HG03432 (cell line): ENCODE results near the gene PFKP.
"Not testable (repeated sequence)": the region's sequence is repeated elsewhere in the genome, so short reads cannot be mapped to it uniquely, and the experiment has no call there.

Experiments
- ATAC-seq: cut with Tn5 transposase; IDR thresholded peaks from one replicate; pipeline ENCODE4 v1.9.1; 2021; ENCODE audit warnings: mild to moderate bottlenecking, moderate library complexity; ENCODE audit not compliant: unreplicated experiment

The PFKP gene

GRCh38 chr10:3148041-3148440, 80.7 kb downstream of the PFKP start:
- ATAC-seq = no peak

GRCh38 chr10:3148994-3149393, 81.6 kb downstream of the PFKP start:
- ATAC-seq = no peak

DNA sequence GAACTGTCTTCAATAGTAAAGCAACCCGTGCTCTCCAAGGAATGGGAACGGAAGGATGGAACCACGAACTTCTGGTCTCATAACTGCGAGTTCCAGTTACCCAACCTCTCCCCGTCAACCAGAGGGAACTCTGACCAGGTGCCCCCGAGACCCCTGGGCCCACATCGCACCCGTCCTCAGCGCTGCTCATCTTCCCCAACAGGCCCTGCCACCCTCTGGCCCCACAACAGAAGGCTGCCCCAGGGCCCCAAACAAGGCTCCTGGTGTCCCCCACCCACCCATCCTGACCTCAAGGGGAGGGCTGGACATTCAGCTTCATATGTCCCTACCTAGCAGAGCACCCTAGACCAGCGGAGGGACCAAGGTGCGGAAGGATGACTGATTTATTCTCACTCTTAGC, 82.6 kb downstream of the PFKP start:
- ATAC-seq = no peak

DNA sequence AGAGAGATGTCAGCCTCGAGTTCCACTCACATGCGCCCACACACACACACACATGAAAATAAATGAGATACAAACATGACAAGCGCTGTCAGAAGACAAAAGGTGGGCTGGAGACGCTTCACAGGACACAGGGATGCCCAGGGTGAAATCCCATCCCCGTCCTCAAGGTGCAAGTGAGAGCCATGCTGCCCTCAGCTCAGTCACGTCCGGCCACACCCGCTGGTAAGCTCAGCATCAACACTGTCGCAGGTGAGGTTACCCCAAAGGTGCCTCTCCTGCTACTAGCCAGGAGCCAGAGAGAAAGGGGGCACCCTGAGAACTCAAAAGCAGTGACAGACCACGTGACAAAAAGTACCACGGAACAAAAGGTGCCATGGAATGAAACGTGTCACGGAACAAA, 83.0 kb downstream of the PFKP start:
- no peak for ATAC-seq

DNA sequence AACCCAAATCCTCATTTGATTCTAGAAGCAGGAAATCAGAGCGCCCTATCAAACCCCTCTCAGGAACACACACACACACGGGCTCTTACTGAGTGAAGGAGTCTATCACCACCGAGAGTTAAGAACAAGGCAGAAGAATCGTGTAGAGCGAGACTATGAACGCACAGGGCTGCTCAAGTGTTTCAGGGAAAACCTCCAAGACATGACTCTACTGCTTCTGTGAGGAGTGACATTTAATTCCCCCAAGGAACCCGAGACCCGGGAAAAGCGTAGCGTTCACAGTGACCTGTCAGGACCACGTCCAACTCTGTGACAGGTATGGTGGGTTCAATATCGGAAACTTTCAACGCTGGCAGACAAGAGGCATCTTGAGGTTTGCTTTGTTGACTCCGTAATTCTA, 83.6 kb downstream of the PFKP start:
- no peak for ATAC-seq

GRCh38 chr10:3151889-3152565, 84.7 kb downstream of the PFKP start:
- no peak for ATAC-seq

DNA sequence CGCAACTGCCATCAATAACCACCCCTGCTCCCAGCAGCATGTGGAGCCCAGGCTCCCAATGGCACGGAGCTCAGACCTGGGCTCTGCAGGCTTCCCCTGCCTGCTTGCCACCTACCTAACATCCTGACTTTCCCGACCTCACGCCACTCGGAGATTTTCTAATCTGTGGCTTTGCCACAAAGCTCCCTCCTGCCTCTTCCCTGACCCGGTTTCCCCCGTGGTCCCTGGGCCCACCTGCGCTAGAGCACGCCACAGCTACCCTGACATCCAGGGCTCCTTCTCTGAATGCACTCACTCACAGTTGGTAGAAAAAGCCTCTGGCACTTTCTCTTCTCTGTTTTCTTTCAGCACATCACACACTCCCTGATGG, 85.2 kb downstream of the PFKP start:
- ATAC-seq = no peak

DNA sequence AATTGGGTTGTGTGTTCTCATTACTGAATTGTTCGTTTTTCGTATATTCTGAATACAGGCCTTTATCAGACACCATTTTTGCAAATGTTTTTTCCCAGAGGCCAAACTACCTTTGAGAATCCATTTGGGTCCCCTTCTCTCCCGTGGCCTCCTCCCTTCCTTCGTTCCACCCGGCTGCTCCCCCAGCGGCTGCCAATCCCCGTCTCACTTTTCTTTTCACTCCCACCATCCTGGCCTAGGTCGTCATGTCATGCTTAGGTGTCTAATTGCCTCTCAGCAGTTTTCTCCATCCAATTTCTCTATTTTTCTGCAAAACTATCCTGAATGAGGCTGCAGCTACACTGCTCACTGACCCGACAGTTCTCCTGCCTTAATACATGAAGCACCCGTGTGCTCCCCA, 87.3 kb downstream of the PFKP start:
- no peak for ATAC-seq

DNA sequence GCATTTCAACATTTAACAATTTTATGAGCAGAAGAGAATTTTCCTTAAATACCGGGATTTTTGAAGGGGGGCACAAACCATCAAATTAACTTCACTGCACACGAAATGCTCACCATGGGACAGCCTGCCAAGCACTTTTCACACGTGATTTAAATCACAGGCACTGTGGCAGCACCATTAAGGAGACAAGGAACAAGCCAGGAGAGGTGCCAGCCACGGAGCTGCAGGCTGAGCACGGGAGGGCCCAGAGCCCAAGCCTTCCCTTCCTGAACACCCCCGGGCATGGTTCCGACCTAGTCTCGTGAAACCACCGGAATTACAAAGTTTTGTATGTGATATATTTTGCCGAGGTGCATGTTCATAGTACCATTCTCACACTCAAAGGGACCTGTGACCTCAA, 91.8 kb downstream of the PFKP start:
- ATAC-seq = no peak

GRCh38 chr10:3162533-3162932, 95.2 kb downstream of the PFKP start:
- ATAC-seq = no peak

- ATAC-seq = no peak
These were observed 96.5 kb downstream of the PFKP start for GRCh38 chr10:3163879-3164278.

DNA sequence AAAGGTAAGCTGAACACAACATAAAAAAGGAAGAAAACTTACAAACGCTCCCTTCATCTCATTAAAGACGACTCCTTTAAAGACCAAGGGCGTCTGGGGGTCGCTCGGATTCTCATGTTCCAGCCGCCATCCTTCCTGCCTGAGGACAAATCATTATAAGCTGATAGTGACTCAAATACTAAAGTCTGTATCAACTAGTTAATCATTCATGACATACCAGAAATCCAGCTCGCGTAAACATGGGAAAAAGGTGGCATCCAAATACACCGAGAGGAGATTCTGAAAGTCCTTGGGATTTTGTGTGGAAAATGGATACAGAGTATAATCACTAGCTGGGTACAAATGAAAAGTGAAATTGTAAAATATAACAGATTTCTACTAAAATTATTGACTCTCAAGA, 97.8 kb downstream of the PFKP start:
- ATAC-seq = no peak

- ATAC-seq = no peak
These were observed 99.3 kb downstream of the PFKP start for GRCh38 chr10:3166496-3167290.

DNA sequence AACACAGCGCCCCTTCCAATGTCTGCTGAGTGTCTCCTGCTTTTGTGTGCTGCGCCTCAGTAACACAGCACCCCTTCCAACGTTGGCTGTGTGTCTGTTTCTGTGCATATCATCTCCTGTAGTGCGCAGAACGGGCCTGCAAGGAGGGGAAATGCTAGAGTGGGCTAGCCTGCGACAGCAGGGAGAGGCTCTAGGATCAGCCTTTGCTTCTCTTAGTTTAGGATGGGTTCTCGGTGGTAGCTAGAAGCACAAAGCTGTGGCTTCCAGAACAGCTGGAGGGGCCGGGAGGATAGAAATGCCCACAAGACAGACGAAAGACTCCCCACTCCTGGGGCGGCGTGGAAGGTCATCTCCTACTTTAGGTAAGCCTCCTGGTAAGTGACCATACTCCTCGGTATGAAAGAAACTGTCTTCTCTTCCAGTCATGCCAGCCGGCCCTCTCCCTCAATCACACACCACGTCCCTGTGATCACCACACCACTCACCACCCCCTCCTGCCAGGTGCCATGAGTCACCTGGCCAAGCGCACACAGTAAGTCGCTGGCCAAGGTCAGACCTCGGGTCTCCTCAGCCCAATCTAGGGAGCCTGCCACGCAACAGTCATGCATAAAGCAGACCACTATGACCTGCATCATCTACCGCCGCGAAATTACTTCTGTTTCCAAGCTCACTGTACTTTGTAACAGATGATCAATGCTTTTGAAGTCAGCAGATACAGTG, 100.4 kb downstream of the PFKP start:
- no peak for ATAC-seq

DNA sequence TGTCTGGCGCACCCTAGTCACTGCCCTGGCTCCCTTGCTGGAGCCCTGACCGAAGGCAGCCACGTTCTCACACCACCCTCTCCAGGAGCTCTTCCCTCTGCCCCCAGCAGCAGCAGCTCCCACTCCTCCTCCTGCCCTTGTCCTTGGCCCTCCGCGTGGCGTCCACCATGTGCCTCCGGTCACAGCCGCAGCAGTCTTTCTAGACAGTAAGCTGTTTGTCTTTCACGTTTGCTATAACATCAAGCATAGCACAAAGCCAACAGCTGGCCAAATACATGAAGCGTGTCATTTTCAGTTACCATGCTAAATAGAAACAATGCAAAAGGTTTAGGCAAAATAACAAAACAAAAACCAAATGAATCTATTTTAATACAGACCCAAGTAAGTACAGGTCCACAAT, 101.9 kb downstream of the PFKP start:
- no peak for ATAC-seq

DNA sequence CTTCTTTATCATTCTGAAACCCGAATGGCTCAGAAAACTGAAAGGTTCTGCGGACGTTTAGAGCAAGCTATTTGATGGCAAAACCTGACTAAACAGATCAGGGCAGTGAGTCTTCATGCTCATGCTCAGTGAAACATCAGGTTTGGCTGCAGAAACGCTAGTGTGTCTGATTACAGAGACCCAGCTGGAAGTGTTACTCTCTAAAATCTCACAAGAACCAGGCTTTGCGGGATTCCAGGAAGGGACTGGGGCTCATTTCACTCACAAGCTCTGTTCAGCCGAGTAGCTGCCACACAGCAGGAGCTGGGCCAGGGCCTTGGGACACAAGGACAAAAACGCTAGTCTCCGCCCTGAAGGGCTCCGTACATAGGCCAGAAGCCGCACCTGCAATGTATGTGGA, 102.3 kb downstream of the PFKP start:
- ATAC-seq = no peak

DNA sequence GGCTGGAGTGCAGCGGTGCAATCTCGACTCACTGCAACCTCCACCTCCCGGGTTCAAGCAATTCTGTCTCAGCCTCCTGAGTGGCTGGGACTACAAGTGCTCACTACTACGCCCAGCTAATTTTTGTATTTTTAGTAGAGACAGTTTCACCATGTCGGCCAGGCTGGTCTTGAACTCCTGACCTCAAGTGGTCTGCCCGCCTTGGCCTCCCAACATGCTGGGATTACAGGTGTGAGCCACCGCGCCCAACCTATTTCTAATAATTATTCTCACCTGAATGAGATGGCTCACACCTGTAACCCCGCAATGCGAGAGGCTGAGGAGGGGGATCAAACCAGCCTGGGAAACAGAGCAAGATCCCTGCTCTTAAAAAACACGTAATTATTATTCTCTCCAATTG, 104.1 kb downstream of the PFKP start:
- ATAC-seq = not testable (repeated sequence)

- ATAC-seq = no peak
These were observed 104.7 kb downstream of the PFKP start for GRCh38 chr10:3172081-3172445.

DNA sequence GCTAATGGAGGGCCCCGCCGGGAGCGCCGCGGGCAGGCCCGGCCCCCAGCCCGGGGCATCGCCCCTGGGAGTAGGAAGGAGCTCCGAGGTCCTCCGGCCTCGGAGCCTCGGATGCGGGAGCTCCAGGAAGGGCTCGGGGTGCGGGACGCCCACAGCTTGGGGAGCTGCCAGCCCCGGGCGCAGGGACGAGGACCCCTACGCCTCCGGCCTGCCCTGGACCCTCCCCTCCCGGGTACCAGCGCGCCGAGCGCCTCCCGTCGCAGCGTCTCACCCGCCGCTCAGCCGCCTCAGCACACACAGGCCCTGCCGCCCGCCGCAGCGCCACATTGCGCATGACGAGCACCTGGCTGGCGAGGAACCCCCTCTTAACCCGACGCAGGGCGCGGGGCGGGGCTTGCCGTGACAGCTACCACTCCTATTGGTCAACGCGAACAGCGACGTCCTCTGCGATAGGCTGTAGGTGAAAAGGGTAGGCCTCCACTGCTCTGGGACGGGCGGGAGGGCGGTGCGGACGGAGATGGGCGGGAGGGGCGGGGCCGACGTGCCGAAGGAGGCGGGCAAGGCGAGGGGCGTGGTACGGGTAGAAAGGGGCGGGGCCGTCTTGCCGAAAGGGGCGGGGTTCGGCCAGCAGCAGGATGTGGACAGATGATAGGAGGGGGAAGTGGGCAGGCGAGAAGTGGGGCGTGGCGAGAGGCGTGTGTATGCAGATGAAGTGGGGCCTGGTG, 105.3 kb downstream of the PFKP start, which contains the start of gene PITRM1:
Gene PITRM1, minus strand, starts transcription at position 337 of the 725 bp plus-strand sequence. Its CDS starts 10 bp downstream, at position 327.
- peak; percentile 92 for ATAC-seq

DNA sequence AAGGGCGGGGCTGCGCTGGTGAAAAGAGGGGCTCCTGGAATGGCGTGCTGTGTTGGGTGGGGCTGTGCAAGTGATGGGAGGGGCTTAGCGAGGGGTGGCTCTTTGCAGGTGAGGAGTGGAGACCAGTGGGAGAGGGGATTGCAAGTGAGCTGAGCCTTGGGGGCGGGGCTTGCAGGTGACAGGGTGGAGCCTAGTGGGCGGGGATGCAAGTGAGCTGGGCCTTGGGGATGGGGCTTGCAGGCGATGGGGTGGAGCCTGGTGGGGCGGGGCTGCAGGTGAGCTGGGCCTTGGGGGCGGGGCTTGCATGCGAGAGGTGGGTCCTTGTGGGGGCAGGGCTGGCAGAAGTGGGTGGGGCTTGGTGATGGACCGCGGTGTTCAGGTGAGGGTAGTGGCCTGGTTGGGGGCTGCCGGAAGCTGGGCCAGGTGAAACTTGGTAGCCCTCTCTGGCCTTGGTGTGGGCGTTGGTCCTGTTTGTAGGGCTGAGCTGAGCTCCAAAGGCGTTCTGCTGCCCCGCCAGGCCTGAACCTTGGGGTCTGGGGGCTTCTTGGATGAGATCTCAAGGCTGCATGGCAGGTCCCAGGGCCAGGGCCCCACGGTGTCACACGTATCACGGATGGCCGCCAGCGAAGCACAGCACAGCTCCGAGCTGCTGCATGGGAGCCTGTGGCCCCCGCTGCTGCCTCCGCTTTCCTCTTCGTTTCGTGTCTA, 106.0 kb downstream of the PFKP start:
- ATAC-seq = peak; percentile 32

GRCh38 chr10:3178042-3178441, 110.7 kb downstream of the PFKP start:
- ATAC-seq = no peak
